ENCODE results near the gene RBM43. TPM values are rescaled to one million over a fixed set of nuclear protein-coding genes. Genes with fewer than 3 reads are reported as not detected.

Gene RBM43
- total and polyA plus RNA-seq, 4 donors, result 1.6 to 4.9 (median 2.7) TPM

GRCh38 chr2:151238527-151239487, 22.9 kb downstream of the RBM43 start:
- Histone ChIP-seq H3K9ac (ENCODE audit: low read depth in 1 of 2, low read length in 2 of 2) (peak overlapping the region in 1 of 2 donors; percentile 38), H3K27ac (ENCODE audit: low read depth in 1 of 2, low read length in 2 of 2) (no peak overlapping the region), H3K4me3 (ENCODE audit: low read depth in 1 of 3, low read length in 3 of 3) (no peak overlapping the region), H3K9me3 (ENCODE audit: control insufficient read depth in 4 of 4, low read length in 3 of 4) (no peaks in the 10 kb centered on the region), H3K27me3 (ENCODE audit: control insufficient read depth in 4 of 4, insufficient read depth in 4 of 4, low read length in 3 of 4) (no peaks in the 10 kb centered on the region), H3K4me1 (ENCODE audit: control insufficient read depth in 4 of 4, insufficient read depth in 4 of 4, low read length in 3 of 4) (no peaks in the 10 kb centered on the region), H3K36me3 (ENCODE audit: control insufficient read depth in 4 of 4, insufficient read depth in 3 of 4, low read depth in 1 of 4, low read length in 3 of 4) (no peaks in the 10 kb centered on the region)
- DNase-seq (ENCODE audit: low spot score), result no peak
- WGBS, result 17% methylated on average over 6 of the region's 6 CpGs
- no peak for TF ChIP-seq JUND (IDR thresholded peaks at IDR 0.05)
- no peak for TF ChIP-seq ATF3 (IDR thresholded peaks at IDR 0.05)
- TF ChIP-seq HNF4A (conservative IDR thresholded peaks at IDR 0.05), result no peak
- TF ChIP-seq RXRA (IDR thresholded peaks at IDR 0.05), result no peak
- no peak for TF ChIP-seq FOXA1 (IDR thresholded peaks at IDR 0.05)
- TF ChIP-seq HNF4G (IDR thresholded peaks at IDR 0.05), result no peak
- TF ChIP-seq GABPA (IDR thresholded peaks at IDR 0.05 in 1 of 2, conservative IDR thresholded peaks at IDR 0.05 in 1 of 2), result no peak
- peak; percentile 98 for TF ChIP-seq RAD21 (IDR thresholded peaks at IDR 0.05)
- no peak for TF ChIP-seq YY1 (IDR thresholded peaks at IDR 0.05)
- TF ChIP-seq EGR1 (IDR thresholded peaks at IDR 0.05; ENCODE audit: low read depth in 2 of 2), result no peak
- no peak for TF ChIP-seq REST (IDR thresholded peaks at IDR 0.05)
- TF ChIP-seq, protein P1, sequence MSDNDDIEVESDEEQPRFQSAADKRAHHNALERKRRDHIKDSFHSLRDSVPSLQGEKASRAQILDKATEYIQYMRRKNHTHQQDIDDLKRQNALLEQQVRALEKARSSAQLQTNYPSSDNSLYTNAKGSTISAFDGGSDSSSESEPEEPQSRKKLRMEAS (IDR thresholded peaks at IDR 0.05), result no peak
- no peak for TF ChIP-seq TAF1 (conservative IDR thresholded peaks at IDR 0.05)
- TF ChIP-seq CTCF (IDR thresholded peaks at IDR 0.05; ENCODE audit: low read depth, low read length, missing input control), result peak; percentile 91
- TF ChIP-seq FOXA2 (IDR thresholded peaks at IDR 0.05), result no peak
- TF ChIP-seq, protein P2, sequence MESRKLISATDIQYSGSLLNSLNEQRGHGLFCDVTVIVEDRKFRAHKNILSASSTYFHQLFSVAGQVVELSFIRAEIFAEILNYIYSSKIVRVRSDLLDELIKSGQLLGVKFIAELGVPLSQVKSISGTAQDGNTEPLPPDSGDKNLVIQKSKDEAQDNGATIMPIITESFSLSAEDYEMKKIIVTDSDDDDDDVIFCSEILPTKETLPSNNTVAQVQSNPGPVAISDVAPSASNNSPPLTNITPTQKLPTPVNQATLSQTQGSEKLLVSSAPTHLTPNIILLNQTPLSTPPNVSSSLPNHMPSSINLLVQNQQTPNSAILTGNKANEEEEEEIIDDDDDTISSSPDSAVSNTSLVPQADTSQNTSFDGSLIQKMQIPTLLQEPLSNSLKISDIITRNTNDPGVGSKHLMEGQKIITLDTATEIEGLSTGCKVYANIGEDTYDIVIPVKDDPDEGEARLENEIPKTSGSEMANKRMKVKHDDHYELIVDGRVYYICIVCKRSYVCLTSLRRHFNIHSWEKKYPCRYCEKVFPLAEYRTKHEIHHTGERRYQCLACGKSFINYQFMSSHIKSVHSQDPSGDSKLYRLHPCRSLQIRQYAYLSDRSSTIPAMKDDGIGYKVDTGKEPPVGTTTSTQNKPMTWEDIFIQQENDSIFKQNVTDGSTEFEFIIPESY (IDR thresholded peaks at IDR 0.05), result no peak
- TF ChIP-seq SP1 (IDR thresholded peaks at IDR 0.05), result no peak

Data from liver (tissue), 9 donors.